BLaER1 treated with 17β-estradiol and CSF1 and Interleukin-3, amounts not matched to agents 10 nM and 100 nM (cell line): ENCODE data around the gene FSCN2.

Experiments used
- H3K27ac ChIP-seq, 11 experiments: shearing (Covaris generic); formaldehyde crosslinking; 2 replicates each; pipeline ENCODE4 v1.8.1; 2022
- H3K27me3 ChIP-seq, 11 experiments: shearing (Covaris generic); formaldehyde crosslinking; 2 replicates each; pipeline ENCODE4 v1.8.1; 2022
- H3K36me3 ChIP-seq, 11 experiments: shearing (Covaris generic); formaldehyde crosslinking; 2 replicates each; pipeline ENCODE4 v1.8.1; 2022
- H3K4me1 ChIP-seq, 10 experiments: shearing (Covaris generic); formaldehyde crosslinking; 2 replicates each; pipeline ENCODE4 v1.8.1; 2022
- H3K4me2 ChIP-seq, 11 experiments: shearing (Covaris generic); formaldehyde crosslinking; 2 replicates each; pipeline ENCODE4 v1.8.1; 2022
- H3K4me3 ChIP-seq, 10 experiments: shearing (Covaris generic); formaldehyde crosslinking; 2 replicates each; pipeline ENCODE4 v1.8.1; 2022
- H3K9ac ChIP-seq, 11 experiments: shearing (Covaris generic); formaldehyde crosslinking; 2 replicates each; pipeline ENCODE4 v1.8.1; 2022
- H3K9me3 ChIP-seq, 11 experiments: shearing (Covaris generic); formaldehyde crosslinking; replicated peaks in 1 of 11; 2 replicates each; pipeline ENCODE4 v1.8.1; 2022
- H4K20me1 ChIP-seq, 11 experiments: shearing (Covaris generic); formaldehyde crosslinking; 2 replicates each; pipeline ENCODE4 v1.8.1; 2022
- Cebpa-rat ChIP-seq, 11 experiments: shearing (Covaris generic); IDR thresholded peaks; 2 replicates each; pipeline ENCODE4 v1.8.1; 2022

FSCN2 gene

DNA sequence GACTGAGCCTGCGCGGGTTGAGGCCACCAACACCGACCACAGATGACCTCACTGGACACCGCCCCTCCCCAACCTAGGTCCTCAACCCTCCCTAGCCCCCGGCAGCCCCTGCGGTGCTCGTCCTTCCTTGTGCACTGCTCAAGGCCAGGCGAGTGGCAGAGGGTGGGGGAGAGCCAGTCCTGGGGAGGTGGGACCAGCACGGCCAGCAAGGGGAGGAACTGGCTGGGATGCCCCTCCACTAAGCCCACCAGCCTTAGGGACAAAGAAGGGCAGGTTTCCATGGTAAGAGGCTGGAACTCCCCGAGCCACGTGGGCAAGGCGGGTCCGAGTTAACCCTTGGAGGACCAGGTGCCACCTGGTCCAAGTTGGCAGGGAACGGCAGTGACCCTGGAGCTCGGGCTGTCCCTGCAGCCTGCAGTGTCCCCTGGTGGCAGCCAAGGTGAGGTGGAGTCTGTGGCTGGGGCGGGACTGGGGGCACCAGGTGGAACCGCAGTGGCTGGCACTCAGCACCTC is 9.2 kb downstream of the FSCN2 start:
- H3K9me3 ChIP-seq = no peaks in the 10 kb centered on the region
- no peak overlapping the region for H3K27ac ChIP-seq
- peaks cover 0 to 79% (median 45%) of the 10 kb centered on the region in 11 experiments; a peak in 20 of 22 replicates for H4K20me1 ChIP-seq
- H3K4me2 ChIP-seq = peak overlapping the region in 8 of 11 experiments; percentile 6 to 73 (median 58); a peak in 14 of 22 replicates
- no peak overlapping the region for H3K4me3 ChIP-seq
- no peak for TF ChIP-seq Cebpa-rat (IDR thresholded peaks at IDR 0.05)
- H3K27me3 ChIP-seq = peaks cover 13 to 24% (median 19%) of the 10 kb centered on the region in 11 experiments; a peak in 19 of 22 replicates
- peaks cover 18 to 48% (median 44%) of the 10 kb centered on the region in 10 experiments for H3K4me1 ChIP-seq
- H3K36me3 ChIP-seq = peaks cover 14 to 41% (median 34%) of the 10 kb centered on the region in 11 experiments
- peak overlapping the region in 1 of 11 experiments; percentile 9; a peak in 1 of 22 replicates for H3K9ac ChIP-seq

DNA sequence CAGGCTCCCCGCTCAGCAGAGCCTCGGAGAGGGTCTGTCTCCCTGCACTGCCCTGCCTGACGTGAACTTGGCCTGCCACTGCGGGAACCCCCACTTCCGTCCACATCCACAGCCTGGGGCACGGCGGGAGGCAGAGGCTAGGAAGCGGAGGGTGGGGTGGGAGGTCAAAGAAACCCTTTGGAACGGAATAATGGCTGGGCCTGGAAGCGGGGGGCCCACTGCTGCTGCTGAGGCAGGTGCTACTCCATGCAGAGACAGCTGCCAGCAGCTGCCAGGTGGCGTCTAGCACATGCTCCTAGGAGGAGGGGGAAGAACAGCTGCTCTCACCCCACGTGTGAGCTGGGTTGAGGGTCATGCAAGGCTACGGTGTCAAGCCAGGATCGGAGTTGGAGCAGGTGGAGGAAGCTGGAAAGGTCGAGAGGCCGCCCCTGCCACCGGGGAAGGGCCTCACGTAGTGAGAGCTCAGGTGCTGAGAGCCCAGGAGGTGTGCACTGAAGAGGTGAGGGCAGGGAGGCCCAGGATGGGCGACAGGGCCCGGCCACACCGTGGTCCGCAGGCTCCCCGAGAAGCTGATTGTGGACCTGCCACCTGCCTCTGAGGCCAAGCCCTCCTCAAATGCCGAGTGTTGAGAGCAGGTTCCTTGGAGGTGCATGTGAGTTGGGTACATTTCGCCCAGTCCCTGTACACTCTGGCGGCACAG is 9.8 kb downstream of the FSCN2 start:
- Histone ChIP-seq H3K4me3 (no peak overlapping the region), H3K4me1 (peaks cover 18 to 45% (median 42%) of the 10 kb centered on the region in 10 experiments), H3K9me3 (no peaks in the 10 kb centered on the region), H3K9ac (peak overlapping the region in 2 of 11 experiments; percentile 3 to 24; a peak in 1 of 22 replicates), H3K4me2 (peak overlapping the region in 8 of 11 experiments; percentile 6 to 73 (median 58); a peak in 15 of 22 replicates), H3K36me3 (peaks cover 16 to 48% (median 40%) of the 10 kb centered on the region in 11 experiments), H3K27ac (no peak overlapping the region), H3K27me3 (peaks cover 13 to 24% (median 19%) of the 10 kb centered on the region in 11 experiments; a peak in 19 of 22 replicates), H4K20me1 (peaks cover 0 to 80% (median 48%) of the 10 kb centered on the region in 11 experiments; a peak in 20 of 22 replicates)
- TF ChIP-seq Cebpa-rat (IDR thresholded peaks at IDR 0.05) = no peak

DNA sequence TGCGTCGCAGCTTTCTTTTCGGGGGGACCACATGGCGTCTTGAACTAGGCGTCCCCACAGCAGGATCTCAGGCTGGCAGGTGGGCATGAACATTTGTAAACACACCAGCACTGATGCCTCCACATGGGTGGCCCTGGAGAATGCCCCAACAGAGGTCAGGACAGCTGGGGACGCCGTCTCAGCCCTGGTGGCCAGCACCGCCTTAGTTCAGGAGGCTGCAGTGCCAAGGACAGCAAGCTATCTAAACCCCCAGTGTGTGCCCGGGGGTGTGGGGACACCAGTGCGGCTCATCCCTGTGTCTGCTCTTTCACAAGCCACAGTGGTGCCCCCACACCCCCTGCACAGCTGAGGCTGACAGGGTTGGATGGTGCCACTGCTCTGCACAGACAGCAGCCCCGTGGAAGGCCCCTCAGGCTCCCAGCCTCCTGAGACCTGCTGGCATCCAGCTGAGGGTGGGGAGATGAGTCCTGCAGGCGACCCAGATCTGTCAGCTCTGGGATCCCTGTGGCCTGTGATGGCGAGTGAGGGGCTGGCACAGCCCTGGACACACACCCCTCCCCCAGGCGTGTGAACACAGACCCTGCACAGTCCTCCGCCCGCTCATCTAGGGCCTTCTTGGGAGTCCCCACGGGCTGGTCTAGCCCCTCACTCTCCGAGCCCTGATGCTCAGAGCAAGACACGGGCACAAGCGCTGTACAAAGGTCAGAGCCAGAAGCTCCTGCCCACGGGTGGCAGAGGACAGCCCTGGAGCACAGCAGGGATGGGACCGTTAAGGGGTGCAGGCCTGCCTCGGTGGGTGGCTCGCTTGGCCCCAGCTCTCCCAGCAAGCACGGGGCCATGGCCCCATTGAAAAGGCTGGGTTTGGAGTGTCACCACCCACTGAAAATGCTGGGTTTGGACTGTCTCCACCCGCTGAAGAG is 10.7 kb downstream of the FSCN2 start:
- H3K27ac ChIP-seq = no peak overlapping the region
- peaks cover 13 to 24% (median 19%) of the 10 kb centered on the region in 11 experiments; a peak in 19 of 22 replicates for H3K27me3 ChIP-seq
- peak overlapping the region in 3 of 11 experiments; percentile 3 to 23 (median 10); a peak in 2 of 22 replicates for H3K9ac ChIP-seq
- peaks cover 25 to 57% (median 49%) of the 10 kb centered on the region in 11 experiments for H3K36me3 ChIP-seq
- peaks cover 10 to 36% (median 33%) of the 10 kb centered on the region in 10 experiments for H3K4me1 ChIP-seq
- TF ChIP-seq Cebpa-rat (IDR thresholded peaks at IDR 0.05) = no peak
- H3K9me3 ChIP-seq = no peaks in the 10 kb centered on the region
- no peak overlapping the region for H3K4me3 ChIP-seq
- peaks cover 0 to 80% (median 44%) of the 10 kb centered on the region in 11 experiments; a peak in 20 of 22 replicates for H4K20me1 ChIP-seq
- peak overlapping the region in 8 of 11 experiments; percentile 6 to 73 (median 58); a peak in 9 of 22 replicates for H3K4me2 ChIP-seq

DNA sequence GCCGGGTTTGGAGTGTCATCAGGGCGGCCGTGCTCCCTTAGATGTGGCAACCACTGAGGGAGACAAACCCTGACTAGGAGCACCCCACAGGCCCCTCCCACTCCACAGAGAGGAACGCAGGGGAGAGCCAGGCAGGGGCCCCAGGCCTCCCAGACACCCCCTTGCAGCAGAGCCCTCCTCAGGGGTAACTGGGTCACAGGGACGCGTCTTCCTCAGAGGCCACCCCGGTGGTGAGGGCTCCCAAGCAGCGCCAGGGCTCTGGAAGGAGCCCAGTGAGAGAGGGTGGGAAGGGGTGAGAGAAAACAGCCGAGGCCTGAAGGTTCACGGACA is 11.4 kb downstream of the FSCN2 start:
- no peak overlapping the region for H3K27ac ChIP-seq

DNA sequence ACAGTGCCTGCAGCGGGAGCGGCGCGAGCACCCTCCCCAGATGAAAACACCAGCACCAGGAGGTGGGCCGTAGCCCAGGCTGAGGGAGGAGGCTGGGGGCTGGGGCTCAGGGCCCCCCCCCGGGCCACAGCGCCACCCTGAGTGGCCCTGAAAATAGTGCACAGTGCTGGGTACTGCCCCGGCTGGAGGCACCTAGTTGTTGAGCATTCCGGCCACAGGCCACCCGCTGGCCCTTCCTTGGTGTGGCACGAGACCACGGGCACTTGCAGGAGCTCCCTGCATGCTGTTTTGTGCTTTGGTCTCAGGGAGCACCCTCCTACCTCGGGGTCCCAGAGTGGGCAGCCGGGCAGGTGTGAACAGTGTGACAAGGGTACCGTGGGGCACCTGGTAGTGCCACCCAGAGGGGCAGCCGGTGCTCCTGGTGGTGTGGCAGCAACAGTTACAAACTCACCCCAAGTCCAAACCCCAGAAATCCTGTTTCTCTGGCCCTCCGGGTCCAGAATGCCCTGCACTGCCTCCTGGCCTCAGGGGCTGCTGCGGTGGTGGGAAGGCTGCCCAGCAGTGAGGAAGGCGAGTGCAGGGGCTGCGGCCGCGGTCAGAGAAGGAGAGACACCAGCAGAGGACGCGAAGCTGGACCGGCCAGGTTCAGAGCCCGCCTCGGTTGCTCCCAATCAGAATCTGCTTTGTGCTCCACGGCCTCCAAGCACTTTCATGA is 11.9 kb downstream of the FSCN2 start:
- no peak overlapping the region for H3K4me3 ChIP-seq
- H3K4me2 ChIP-seq = no peak overlapping the region
- H3K9me3 ChIP-seq = no peaks in the 10 kb centered on the region
- H3K4me1 ChIP-seq = peaks cover 0 to 24% (median 21%) of the 10 kb centered on the region in 10 experiments; a peak in 14 of 20 replicates
- H4K20me1 ChIP-seq = peaks cover 0 to 81% (median 43%) of the 10 kb centered on the region in 11 experiments; a peak in 19 of 22 replicates
- peaks cover 35 to 69% (median 61%) of the 10 kb centered on the region in 11 experiments for H3K36me3 ChIP-seq
- H3K27ac ChIP-seq = no peak overlapping the region
- H3K9ac ChIP-seq = no peak overlapping the region
- peaks cover 13 to 24% (median 19%) of the 10 kb centered on the region in 11 experiments; a peak in 19 of 22 replicates for H3K27me3 ChIP-seq
- no peak for TF ChIP-seq Cebpa-rat (IDR thresholded peaks at IDR 0.05)

More for the DNA sequence above, 11.4 kb downstream of the FSCN2 start:
- Histone ChIP-seq H4K20me1 (peaks cover 0 to 80% (median 42%) of the 10 kb centered on the region in 11 experiments; a peak in 19 of 22 replicates), H3K9me3 (no peaks in the 10 kb centered on the region), H3K9ac (no peak overlapping the region), H3K27me3 (peaks cover 13 to 24% (median 19%) of the 10 kb centered on the region in 11 experiments; a peak in 19 of 22 replicates), H3K4me3 (no peak overlapping the region), H3K4me2 (no peak overlapping the region), H3K36me3 (peaks cover 31 to 63% (median 55%) of the 10 kb centered on the region in 11 experiments), H3K4me1 (peaks cover 4 to 29% (median 26%) of the 10 kb centered on the region in 10 experiments)
- no peak for TF ChIP-seq Cebpa-rat (IDR thresholded peaks at IDR 0.05)

DNA sequence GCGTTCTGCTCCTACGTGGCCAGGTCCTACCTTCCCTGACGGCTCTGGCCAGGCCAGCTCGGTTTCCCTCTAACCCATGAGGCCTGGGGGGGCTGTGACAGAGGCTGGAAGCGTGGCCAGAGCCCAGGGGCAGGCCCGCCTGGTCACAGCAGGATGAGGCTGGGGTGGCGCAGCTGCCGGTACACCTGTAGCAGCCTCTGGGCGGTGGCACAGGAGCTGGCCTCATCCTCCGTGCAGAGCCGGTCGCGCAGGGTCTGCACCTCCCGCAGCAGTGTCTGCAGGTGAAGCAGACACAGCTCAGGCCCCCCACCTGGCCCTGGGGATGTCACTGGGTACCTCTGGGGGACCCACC is 12.5 kb downstream of the FSCN2 start:
- H3K9me3 ChIP-seq = no peaks in the 10 kb centered on the region
- peaks cover 0 to 86% (median 43%) of the 10 kb centered on the region in 11 experiments; a peak in 19 of 22 replicates for H4K20me1 ChIP-seq
- H3K4me3 ChIP-seq = no peak overlapping the region
- peaks cover 41 to 74% (median 66%) of the 10 kb centered on the region in 11 experiments for H3K36me3 ChIP-seq
- H3K4me1 ChIP-seq = peaks cover 0 to 24% (median 21%) of the 10 kb centered on the region in 10 experiments; a peak in 14 of 20 replicates
- no peak overlapping the region for H3K4me2 ChIP-seq
- no peak overlapping the region for H3K27ac ChIP-seq
- peaks cover 13 to 24% (median 19%) of the 10 kb centered on the region in 11 experiments; a peak in 19 of 22 replicates for H3K27me3 ChIP-seq
- no peak for TF ChIP-seq Cebpa-rat (IDR thresholded peaks at IDR 0.05)
- H3K9ac ChIP-seq = no peak overlapping the region

DNA sequence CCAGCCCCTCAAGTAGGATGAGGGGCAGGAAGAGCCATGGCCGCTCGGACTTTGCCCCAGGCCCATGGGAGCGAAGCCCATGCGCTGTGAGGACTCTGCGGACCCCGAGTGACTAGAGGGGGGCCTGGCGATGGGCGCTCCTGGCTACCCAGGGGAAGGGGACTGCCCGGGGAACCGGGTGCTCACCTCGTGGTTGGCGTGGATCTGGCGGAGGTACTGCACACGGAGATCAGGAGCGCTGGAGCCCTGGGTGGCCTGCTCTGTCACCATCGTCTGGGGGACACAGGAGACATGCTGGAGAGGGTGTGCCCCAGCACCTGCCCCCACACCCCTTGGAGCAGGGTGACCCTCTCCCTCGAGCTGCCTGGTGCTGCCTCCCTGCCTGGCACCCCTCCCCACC is 12.9 kb downstream of the FSCN2 start:
- H3K27ac ChIP-seq = no peak overlapping the region
- peaks cover 0 to 24% (median 21%) of the 10 kb centered on the region in 10 experiments; a peak in 14 of 20 replicates for H3K4me1 ChIP-seq
- H3K27me3 ChIP-seq = peaks cover 10 to 21% (median 17%) of the 10 kb centered on the region in 11 experiments; a peak in 19 of 22 replicates
- no peak overlapping the region for H3K4me3 ChIP-seq
- H3K4me2 ChIP-seq = no peak overlapping the region
- TF ChIP-seq Cebpa-rat (IDR thresholded peaks at IDR 0.05) = no peak
- no peak overlapping the region for H3K9ac ChIP-seq
- H3K9me3 ChIP-seq = no peaks in the 10 kb centered on the region
- H4K20me1 ChIP-seq = peaks cover 0 to 87% (median 46%) of the 10 kb centered on the region in 11 experiments; a peak in 19 of 22 replicates
- H3K36me3 ChIP-seq = peaks cover 45 to 79% (median 71%) of the 10 kb centered on the region in 11 experiments
